Neural progenitor cell (in vitro differentiated cells): ENCODE data around the gene AP2B1.

Experiments used
- EZH2 ChIP-seq: fragments of 200-600 bp; sonication (generic); IDR thresholded peaks from 2 replicates; pipeline ENCODE4 v1.6.1; 2017; ENCODE audit warnings: antibody characterized with exemption, mild to moderate bottlenecking, moderate library complexity
- TF ChIP-seq, protein P1 (sequence below): fragments of 200-600 bp; sonication (generic); IDR thresholded peaks from 2 replicates; pipeline ENCODE4 v1.5.1; 2017; ENCODE audit warnings: antibody characterized with exemption, mild to moderate bottlenecking

DNA sequence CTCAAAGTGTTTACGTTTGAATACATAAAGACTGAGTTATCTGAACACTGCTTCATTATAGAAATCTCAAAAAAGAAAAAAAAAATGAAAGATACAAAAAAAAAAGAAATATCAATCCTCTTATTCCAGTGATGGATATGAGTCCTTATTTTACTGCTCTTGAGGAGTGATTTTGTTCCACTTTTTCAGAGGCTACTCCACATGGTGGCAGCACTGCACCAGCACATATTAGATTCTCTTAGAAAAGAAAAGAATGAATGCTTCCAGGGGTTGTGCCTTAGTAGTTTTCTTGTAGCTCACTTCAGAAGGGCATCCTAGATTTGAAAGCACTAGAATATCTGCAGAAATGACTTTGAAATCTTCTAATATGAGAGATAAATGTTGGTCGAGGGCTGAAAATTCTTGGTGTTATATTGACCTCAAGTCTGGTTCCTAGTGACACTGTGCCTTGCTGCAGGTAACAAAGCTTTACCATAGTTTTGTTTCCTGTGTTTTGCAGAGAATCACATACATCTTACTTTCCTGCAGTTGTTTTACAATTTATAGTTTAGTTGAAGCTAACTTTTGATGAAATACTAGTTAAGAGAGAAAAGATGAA is 25.9 kb downstream of the AP2B1 start:
- TF ChIP-seq, protein P1, sequence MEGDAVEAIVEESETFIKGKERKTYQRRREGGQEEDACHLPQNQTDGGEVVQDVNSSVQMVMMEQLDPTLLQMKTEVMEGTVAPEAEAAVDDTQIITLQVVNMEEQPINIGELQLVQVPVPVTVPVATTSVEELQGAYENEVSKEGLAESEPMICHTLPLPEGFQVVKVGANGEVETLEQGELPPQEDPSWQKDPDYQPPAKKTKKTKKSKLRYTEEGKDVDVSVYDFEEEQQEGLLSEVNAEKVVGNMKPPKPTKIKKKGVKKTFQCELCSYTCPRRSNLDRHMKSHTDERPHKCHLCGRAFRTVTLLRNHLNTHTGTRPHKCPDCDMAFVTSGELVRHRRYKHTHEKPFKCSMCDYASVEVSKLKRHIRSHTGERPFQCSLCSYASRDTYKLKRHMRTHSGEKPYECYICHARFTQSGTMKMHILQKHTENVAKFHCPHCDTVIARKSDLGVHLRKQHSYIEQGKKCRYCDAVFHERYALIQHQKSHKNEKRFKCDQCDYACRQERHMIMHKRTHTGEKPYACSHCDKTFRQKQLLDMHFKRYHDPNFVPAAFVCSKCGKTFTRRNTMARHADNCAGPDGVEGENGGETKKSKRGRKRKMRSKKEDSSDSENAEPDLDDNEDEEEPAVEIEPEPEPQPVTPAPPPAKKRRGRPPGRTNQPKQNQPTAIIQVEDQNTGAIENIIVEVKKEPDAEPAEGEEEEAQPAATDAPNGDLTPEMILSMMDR = peak; percentile 79
- TF ChIP-seq EZH2 = no peak
